Smooth muscle cell (in vitro differentiated cells): ENCODE results near the gene CDH4. TPM values are rescaled to one million over a fixed set of nuclear protein-coding genes. Genes with fewer than 3 reads are reported as not detected.

Experiments used
- DNase-seq: peaks from one replicate; lab custom pipeline; 2025; ENCODE audit not compliant: unreplicated experiment; lab: John Stamatoyannopoulos, UW
- H2AFZ ChIP-seq: fragments of 200-600 bp; sonication (generic); 2 replicates; pipeline ENCODE4 v1.6.0; 2016; ENCODE audit warnings: antibody characterized with exemption, low read depth, mild to moderate bottlenecking
- H3F3A ChIP-seq: fragments of 200-600 bp; sonication (generic); 2 replicates; pipeline ENCODE4 v1.6.0; 2017; ENCODE audit warnings: antibody characterized with exemption, low read depth
- H3K27ac ChIP-seq: fragments of 200-600 bp; sonication (generic); 2 replicates; pipeline ENCODE4 v1.5.1; 2016; ENCODE audit warnings: low read depth, mild to moderate bottlenecking
- H3K27me3 ChIP-seq: fragments of 200-600 bp; sonication (generic); 2 replicates; pipeline ENCODE4 v1.6.1; 2016; ENCODE audit warnings: low read depth, mild to moderate bottlenecking
- H3K36me3 ChIP-seq: fragments of 200-600 bp; sonication (generic); 2 replicates; pipeline ENCODE4 v1.5.1; 2016; ENCODE audit warnings: low read depth
- H3K4me1 ChIP-seq: fragments of 200-600 bp; sonication (generic); 2 replicates; pipeline ENCODE4 v1.5.1; 2016; ENCODE audit warnings: low read depth
- H3K4me2 ChIP-seq: fragments of 200-600 bp; sonication (generic); 2 replicates; pipeline ENCODE4 v1.6.0; 2016; ENCODE audit warnings: mild to moderate bottlenecking
- H3K4me3 ChIP-seq: fragments of 200-600 bp; sonication (generic); 2 replicates; pipeline ENCODE4 v1.5.1; 2016; ENCODE audit warnings: mild to moderate bottlenecking
- H3K79me2 ChIP-seq: fragments of 200-600 bp; sonication (generic); 2 replicates; pipeline ENCODE4 v1.6.0; 2016; ENCODE audit warnings: low read depth, mild to moderate bottlenecking
- H3K9ac ChIP-seq: fragments of 200-600 bp; sonication (generic); 2 replicates; pipeline ENCODE4 v1.6.0; 2016; ENCODE audit warnings: low read depth
- H3K9me3 ChIP-seq: fragments of 200-600 bp; sonication (generic); replicated peaks from 2 replicates; pipeline ENCODE4 v1.5.1; 2016; ENCODE audit warnings: low read depth
- H4K20me1 ChIP-seq: fragments of 200-600 bp; sonication (generic); 2 replicates; pipeline ENCODE4 v1.6.0; 2016; ENCODE audit warnings: low read depth
- WGBS: methylation state at CpG from one replicate; pipeline ENCODE4 v1.1.7; 2016; ENCODE audit warnings: low lambda C conversion rate; 5-methylcytosine and 5-hydroxymethylcytosine counted together
- polyA plus RNA-seq: library from polyadenylated mRNA; unstranded; fragments of >200 nt; fragmentation: Nextera tagmentation; extraction: Ambion mirVana; gene quantifications from 2 replicates; pipeline ENCODE4 v1.2.1, GENCODE V29; 2016
- total RNA-seq: library from RNA; depleted of rRNA; stranded (reverse); fragments of >200 nt; gene quantifications from 2 replicates; pipeline ENCODE4 v1.2.3, GENCODE V29; 2014
- TF ChIP-seq, protein P1 (sequence below): fragments of 200-600 bp; sonication (generic); IDR thresholded peaks from 2 replicates; pipeline ENCODE4 v1.5.1; 2017; ENCODE audit warnings: borderline replicate concordance, mild to moderate bottlenecking, antibody characterized with exemption; ENCODE audit not compliant: insufficient read depth, poor library complexity, severe bottlenecking

CDH4 gene
- total and polyA plus RNA-seq, 2 experiments from 2014 or later, result 0.03 to 0.04 TPM

DNA sequence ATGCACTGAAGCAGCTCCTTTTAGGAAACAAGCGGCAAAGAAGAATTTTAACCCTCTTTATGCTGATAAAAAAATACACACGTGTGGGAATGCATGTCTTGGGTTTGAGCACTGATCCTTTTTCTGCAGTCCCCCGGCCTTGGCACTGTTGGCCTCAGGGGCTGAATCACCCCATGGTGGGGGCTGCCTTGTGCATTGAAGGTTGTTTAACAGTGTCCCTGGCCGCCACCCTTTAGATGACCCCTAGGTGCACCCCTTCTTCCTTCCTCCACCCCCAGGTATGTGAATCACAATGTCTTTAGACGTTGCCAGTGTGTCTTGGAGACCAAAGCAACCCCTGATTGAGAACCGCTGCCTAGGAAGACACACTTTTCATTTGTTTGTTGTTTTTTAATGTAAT, 190.7 kb downstream of the CDH4 start:
- no peaks in the 10 kb centered on the region for H4K20me1 ChIP-seq
- no peak overlapping the region for H3K9ac ChIP-seq
- H3K9me3 ChIP-seq, result no peaks in the 10 kb centered on the region

DNA sequence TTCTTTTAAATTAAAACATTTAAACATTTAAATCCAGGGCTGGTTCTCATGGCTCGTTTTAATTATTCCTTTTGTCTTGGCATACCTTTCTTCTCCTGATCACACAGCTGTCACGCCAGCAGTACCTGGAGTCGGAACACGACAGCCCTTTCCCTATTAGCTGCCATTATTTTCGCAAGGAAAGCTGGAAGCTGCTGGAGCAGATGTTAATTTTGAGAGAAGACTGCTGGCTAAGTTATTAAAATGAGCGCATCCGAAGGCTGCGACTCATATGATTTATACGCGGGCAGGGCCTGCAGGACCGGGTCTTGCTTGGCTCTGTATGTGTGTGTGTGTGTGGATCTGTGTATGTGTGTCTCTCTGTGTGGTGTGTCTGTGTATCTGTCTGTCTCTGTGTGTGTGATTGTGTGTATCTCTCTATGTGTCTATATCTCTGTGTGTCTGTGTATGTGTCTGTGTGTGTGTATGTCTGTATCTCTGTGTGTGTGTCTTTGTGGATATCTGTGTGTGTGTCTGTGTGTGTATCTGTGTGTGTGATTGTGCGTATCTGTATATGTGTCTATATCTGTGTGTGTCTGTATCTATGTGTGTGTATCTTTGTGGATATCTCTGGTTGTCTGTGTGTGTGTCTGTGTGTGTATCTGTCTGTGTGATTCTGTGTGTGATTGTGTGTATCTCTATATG, 191.5 kb downstream of the CDH4 start:
- DNase-seq, result no peak
- H3K9ac ChIP-seq, result no peak overlapping the region
- no peaks in the 10 kb centered on the region for H3K36me3 ChIP-seq

More for the DNA sequence above, 190.7 kb downstream of the CDH4 start:
- H2AFZ ChIP-seq, result no peak overlapping the region
- H3K27me3 ChIP-seq, result peaks cover 3% of the 10 kb centered on the region
- no peak overlapping the region for H3K4me2 ChIP-seq
- DNase-seq, result no peak
- TF ChIP-seq, protein P1, sequence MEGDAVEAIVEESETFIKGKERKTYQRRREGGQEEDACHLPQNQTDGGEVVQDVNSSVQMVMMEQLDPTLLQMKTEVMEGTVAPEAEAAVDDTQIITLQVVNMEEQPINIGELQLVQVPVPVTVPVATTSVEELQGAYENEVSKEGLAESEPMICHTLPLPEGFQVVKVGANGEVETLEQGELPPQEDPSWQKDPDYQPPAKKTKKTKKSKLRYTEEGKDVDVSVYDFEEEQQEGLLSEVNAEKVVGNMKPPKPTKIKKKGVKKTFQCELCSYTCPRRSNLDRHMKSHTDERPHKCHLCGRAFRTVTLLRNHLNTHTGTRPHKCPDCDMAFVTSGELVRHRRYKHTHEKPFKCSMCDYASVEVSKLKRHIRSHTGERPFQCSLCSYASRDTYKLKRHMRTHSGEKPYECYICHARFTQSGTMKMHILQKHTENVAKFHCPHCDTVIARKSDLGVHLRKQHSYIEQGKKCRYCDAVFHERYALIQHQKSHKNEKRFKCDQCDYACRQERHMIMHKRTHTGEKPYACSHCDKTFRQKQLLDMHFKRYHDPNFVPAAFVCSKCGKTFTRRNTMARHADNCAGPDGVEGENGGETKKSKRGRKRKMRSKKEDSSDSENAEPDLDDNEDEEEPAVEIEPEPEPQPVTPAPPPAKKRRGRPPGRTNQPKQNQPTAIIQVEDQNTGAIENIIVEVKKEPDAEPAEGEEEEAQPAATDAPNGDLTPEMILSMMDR, result no peak
- H3K36me3 ChIP-seq, result no peaks in the 10 kb centered on the region
- H3F3A ChIP-seq, result no peaks in the 10 kb centered on the region
- no peaks in the 10 kb centered on the region for H3K79me2 ChIP-seq
- H3K4me3 ChIP-seq, result no peak overlapping the region
- H3K4me1 ChIP-seq, result peaks cover 22% of the 10 kb centered on the region
- H3K27ac ChIP-seq, result no peak overlapping the region
- 58% methylated on average over 6 of the region's 6 CpGs for WGBS

DNA sequence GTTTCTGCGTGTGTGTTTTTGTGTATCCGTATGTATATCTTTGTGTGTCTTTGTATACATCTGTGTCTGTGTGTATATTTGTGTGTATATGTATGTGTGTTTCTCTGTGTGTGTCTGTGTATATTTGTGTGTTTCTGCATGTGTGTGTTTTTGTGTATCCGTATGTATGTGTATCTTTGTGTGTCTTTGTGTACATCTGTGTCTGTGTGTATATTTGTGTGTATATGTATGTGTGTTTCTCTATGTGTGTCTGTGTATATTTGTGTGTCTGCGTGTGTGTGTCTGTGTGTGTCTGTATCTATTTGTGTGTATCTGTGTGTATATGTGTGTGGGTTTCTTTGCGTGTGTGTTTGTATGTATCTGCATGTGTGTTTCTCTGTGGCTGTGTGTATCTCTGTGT, 192.6 kb downstream of the CDH4 start:
- peaks cover 26% of the 10 kb centered on the region for H3K4me1 ChIP-seq
- peaks cover 3% of the 10 kb centered on the region for H3K27me3 ChIP-seq
- DNase-seq, result no peak
- no peak overlapping the region for H3K4me3 ChIP-seq
- 88% methylated on average over 5 of the region's 5 CpGs for WGBS
- no peaks in the 10 kb centered on the region for H3K79me2 ChIP-seq
- H3F3A ChIP-seq, result no peaks in the 10 kb centered on the region
- H3K4me2 ChIP-seq, result no peak overlapping the region
- no peaks in the 10 kb centered on the region for H3K9me3 ChIP-seq
- H2AFZ ChIP-seq, result no peak overlapping the region
- H3K36me3 ChIP-seq, result no peaks in the 10 kb centered on the region
- H4K20me1 ChIP-seq, result no peaks in the 10 kb centered on the region
- TF ChIP-seq, protein P1, result no peak
- H3K27ac ChIP-seq, result no peak overlapping the region
- no peak overlapping the region for H3K9ac ChIP-seq

More for the DNA sequence above, 191.5 kb downstream of the CDH4 start:
- no peaks in the 10 kb centered on the region for H3K9me3 ChIP-seq
- H3K27ac ChIP-seq, result no peak overlapping the region
- H3K4me3 ChIP-seq, result no peak overlapping the region
- H3K27me3 ChIP-seq, result peaks cover 3% of the 10 kb centered on the region
- H3K4me2 ChIP-seq, result no peak overlapping the region
- no peak overlapping the region for H2AFZ ChIP-seq
- 78% methylated on average over 12 of the region's 12 CpGs for WGBS
- no peaks in the 10 kb centered on the region for H3F3A ChIP-seq
- H3K79me2 ChIP-seq, result no peaks in the 10 kb centered on the region
- peaks cover 22% of the 10 kb centered on the region for H3K4me1 ChIP-seq
- TF ChIP-seq, protein P1, result no peak
- H4K20me1 ChIP-seq, result no peaks in the 10 kb centered on the region

DNA sequence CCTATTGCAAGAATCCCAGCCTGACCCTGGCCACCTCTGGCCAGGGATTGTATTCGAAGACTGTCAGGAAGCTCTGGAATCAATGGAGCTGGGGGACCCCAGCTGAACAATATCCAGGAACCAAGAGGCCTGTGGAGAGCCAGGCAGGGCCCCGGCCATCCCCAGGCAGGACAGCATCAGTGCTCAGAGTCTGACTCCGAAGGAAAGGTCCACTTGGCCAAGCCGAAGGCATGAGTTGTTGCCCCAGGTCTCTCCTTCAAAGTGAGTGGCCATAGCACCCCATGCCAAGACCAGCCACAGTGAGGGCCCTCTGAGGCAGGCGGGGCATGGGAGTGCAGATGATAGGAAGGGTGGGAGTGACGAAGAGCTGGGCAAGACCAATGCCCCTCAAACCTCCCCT, 193.1 kb downstream of the CDH4 start:
- Histone ChIP-seq H3K27ac (no peak overlapping the region), H3K4me1 (peaks cover 26% of the 10 kb centered on the region), H3K4me2 (no peak overlapping the region), H3K79me2 (no peaks in the 10 kb centered on the region), H3K4me3 (no peak overlapping the region), H4K20me1 (no peaks in the 10 kb centered on the region), H3K27me3 (peaks cover under 1% of the 10 kb centered on the region), H3F3A (no peaks in the 10 kb centered on the region), H3K9me3 (no peaks in the 10 kb centered on the region), H3K9ac (no peak overlapping the region), H2AFZ (no peak overlapping the region), H3K36me3 (no peaks in the 10 kb centered on the region)
- TF ChIP-seq, protein P1, result no peak
- 87% methylated on average over 6 of the region's 6 CpGs for WGBS
- no peak for DNase-seq
